T47D (cell line): Measurements from ENCODE around the gene LASP1.

Experiments used
- DNase-seq, 2 experiments: peaks; one replicate each; pipeline versions ENCODE4 v3.0.0 to v3.0.0-alpha.2; 2011 to 2012; ENCODE audit warnings: low read depth in 1 of 2, low spot score in 1 of 2
- JUND ChIP-seq: IDR thresholded peaks from 2 replicates; pipeline ENCODE4 v1.6.1; 2012; ENCODE audit warnings: low read depth
- in situ Hi-C: cut with HindIII; loops from 2 replicates; pipeline ENCODE4 v1.10.0; 2016; ENCODE audit warnings: low sequenced_read_pairs, low pct_unique_long_range_greater_than_20kb

LASP1 gene

GRCh38 chr17:38897671-38898290, 27.9 kb downstream of the LASP1 start:
- TF ChIP-seq JUND = no peak
- in situ Hi-C loops = no loop called here
- no peak for DNase-seq

- no peak for TF ChIP-seq JUND
- DNase-seq = no peak
- in situ Hi-C loops = no loop called here
Measured at GRCh38 chr17:38898291-38898679, 28.4 kb downstream of the LASP1 start.

DNA sequence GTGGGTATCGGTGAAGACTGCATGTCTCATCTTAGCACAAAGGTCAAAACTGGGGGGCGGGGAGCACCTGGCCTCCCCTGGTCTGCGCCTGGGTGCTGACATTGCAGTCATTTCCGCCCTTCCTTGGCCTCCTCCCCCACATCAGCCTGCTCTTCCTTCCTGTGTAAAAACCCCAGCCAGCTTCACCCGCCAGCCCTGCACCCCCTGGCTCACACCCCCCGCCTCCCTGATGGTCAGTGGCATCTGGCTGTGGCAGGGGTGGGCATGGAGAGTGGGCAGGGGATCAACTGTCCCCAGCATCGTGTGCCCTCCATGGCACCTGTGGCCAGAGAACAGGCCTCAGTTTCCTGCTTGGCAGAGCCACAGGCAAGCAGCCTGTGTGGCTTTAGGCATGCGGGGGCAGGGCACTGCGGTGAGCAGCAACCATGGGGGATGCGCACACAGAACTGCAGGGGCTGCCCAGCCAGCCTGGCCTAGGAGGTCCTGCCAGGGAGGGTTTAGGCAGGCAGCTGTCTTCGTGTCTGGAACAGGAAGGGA, 29.0 kb downstream of the LASP1 start:
- TF ChIP-seq JUND = no peak
- no peak for DNase-seq
- in situ Hi-C loops = no loop called here

DNA sequence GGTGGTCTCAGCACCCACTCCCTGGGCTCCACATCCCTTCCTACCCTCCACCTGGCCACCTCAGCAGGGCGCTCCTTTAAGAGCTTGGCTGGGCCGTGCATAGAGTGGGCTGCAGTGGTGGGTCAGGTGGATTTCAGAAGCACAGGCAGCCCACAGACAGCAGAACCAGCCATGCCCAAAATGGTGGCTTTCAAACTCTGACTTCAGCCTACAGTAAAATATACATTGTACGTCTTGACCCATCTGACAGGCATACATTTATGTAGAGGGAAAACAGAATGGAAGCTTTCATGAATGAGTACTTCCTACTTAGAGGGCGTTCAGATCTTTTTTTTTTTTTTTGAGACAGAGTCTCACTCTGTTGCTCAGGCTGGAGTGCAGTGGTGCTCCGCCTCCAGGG, 29.6 kb downstream of the LASP1 start:
- no peak for TF ChIP-seq JUND
- no peak for DNase-seq
- in situ Hi-C loops = no loop called here

DNA sequence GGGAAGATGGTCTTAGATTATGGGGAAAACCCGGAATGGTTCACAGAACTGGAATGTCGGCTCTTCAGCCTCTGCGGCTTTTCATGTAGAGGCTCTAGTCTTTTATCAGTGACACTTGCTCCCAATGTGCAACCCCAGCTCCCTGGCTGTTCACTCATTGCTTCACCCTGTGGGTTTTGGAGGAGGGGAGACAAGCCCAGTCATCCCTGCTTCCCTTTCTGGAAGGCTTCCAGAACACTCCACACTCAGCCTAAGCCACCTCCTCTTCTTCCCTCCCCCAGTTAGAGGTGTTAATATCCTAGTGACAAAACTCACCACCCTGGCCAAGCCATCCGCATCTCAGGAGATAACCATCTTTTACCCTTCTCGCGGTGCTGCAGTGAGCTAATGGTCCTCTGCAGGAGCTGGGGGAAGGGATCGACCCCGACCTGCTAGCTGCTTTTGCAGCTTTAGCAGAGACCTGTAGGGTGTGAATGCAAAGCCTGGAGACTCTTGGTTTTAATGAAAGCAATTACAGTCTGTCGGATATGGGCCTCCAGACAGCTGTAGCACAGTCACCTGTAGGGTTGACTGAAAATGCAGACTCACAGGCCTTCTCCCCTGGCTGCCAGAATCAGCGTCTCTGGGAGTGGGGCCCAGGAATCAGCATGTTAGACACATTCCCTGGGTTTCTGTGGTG, 31.3 kb downstream of the LASP1 start:
- in situ Hi-C loops = no loop called here
- peak in 1 of 2 experiments; percentile 47 for DNase-seq

GRCh38 chr17:38903404-38903803, 33.5 kb downstream of the LASP1 start:
- no peak for DNase-seq
- in situ Hi-C loops = no loop called here
- no peak for TF ChIP-seq JUND

More for the DNA sequence above, 31.3 kb downstream of the LASP1 start:
- no peak for TF ChIP-seq JUND

GRCh38 chr17:38904892-38905291, 35.0 kb downstream of the LASP1 start:
- no peak for DNase-seq
- TF ChIP-seq JUND = no peak
- in situ Hi-C loops = no loop called here

DNA sequence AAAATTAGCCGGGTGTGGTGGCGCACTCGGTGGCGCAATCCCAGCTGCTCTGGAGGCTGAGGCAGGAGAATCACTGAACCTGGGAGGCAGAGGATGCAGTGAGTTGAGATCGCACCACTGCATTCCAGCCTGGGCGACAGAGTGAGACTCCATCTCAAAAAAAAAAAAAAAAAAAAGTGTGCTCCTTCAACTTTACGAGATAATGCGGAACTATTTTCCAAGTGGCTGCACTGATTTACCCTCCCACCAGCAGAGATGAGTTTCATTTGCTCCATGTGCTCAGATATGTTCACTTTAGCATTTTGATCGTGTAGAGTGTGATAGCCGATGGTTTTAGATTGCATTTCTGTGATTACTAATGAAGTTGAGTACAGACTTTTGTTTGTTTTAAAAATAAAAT, 35.5 kb downstream of the LASP1 start:
- no peak for TF ChIP-seq JUND
- DNase-seq = no peak
- in situ Hi-C loops = no loop called here

DNA sequence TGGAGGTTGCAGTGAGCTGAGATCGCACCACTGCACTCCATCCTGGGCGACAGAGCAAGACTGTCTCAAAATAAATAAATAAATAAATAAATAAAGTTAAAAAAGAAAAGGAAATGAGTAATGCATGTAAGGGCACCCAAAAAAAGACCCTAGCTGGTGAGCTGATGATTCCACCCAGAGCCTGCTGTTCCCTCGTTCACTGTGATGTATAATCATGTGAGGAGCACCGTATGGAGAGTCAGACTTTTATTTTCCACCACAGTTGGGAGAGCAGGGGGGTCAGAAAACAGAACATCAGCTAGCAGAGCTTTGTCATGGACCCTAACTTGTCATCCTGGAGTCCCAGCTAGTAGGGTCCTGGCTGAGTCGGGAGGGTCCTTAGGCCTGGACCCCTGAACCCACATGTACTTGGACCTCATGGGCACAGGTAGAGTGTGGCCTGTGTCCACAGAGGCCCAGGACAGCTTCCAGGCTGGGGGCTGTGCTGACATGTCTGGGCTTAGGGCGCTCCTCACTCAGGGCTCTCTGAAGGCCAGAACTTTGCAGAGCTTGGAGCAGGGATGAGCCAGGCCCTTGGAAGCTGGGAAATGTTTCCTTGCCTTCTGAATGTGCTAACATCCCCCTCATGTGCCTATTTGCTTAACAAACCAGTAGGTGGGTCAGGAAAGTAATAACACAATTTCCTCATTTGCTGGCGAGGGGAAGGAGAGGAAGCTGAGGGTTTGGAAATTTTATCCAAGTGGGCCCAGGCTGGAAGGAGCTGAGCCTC, 36.8 kb downstream of the LASP1 start:
- no peak for TF ChIP-seq JUND
- in situ Hi-C loops = no loop called here
- DNase-seq = no peak

- no peak for TF ChIP-seq JUND
- in situ Hi-C loops = no loop called here
- peak in 1 of 2 experiments; percentile 32 for DNase-seq
Measured at GRCh38 chr17:38907930-38908675, 38.2 kb downstream of the LASP1 start.

GRCh38 chr17:38908676-38909181, 38.9 kb downstream of the LASP1 start:
- in situ Hi-C loops = no loop called here
- no peak for TF ChIP-seq JUND
- peak; percentile 68 to 72 for DNase-seq

DNA sequence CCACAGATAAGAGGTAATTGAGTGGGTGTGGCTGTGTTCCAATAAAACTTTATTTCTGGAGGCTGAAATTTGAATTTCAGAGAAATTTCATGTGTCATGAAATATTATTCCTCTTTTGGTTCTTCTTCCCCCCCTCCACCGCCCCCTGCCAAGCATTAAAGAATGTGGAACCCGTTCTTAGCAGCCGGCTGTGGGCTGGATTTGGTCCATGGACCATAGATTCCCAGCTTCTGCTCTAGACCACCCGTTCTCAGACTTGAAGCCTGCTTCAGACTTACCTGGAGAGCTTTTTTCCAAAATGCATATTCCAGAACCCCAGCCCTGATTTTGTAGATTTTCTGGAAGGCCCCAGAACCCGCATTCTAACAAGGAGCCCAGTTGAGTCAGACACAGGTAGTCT, 40.5 kb downstream of the LASP1 start:
- no peak for DNase-seq
- no peak for TF ChIP-seq JUND
- in situ Hi-C loops = no loop called here
